ENCODE measurements around the gene KLC3.
"Not testable (repeated sequence)": the region's sequence is repeated elsewhere in the genome, so short reads cannot be mapped to it uniquely, and the experiment has no call there.

The KLC3 gene

GRCh38 chr19:45340232-45340898 lies at the start of gene KLC3:
Gene KLC3, plus strand, starts transcription at chr19:45340750. Its CDS starts 4,792 bp downstream, at chr19:45345542.
- in situ Hi-C loops (cut with MboI; ENCODE audit: low sequenced_read_pairs), result no loop called here

GRCh38 chr19:45291834-45292233 lies 48.7 kb upstream of the KLC3 start:
- in situ Hi-C loops (cut with MboI; ENCODE audit: low sequenced_read_pairs), result no loop called here

GRCh38 chr19:45293682-45294081 lies 46.9 kb upstream of the KLC3 start:
- in situ Hi-C loops (cut with MboI; ENCODE audit: low sequenced_read_pairs), result no loop called here

GRCh38 chr19:45294291-45295029 lies 46.1 kb upstream of the KLC3 start:
- in situ Hi-C loops (cut with MboI; ENCODE audit: low sequenced_read_pairs), result no loop called here

- in situ Hi-C loops (cut with MboI; ENCODE audit: low sequenced_read_pairs), result no loop called here
These were observed 44.7 kb upstream of the KLC3 start for GRCh38 chr19:45295873-45296272.

GRCh38 chr19:45296355-45296754 lies 44.2 kb upstream of the KLC3 start:
- in situ Hi-C loops (cut with MboI; ENCODE audit: low sequenced_read_pairs), result no loop called here

GRCh38 chr19:45297674-45298073 lies 42.9 kb upstream of the KLC3 start:
- in situ Hi-C loops (cut with MboI; ENCODE audit: low sequenced_read_pairs), result no loop called here

GRCh38 chr19:45298264-45298663 lies 42.3 kb upstream of the KLC3 start:
- in situ Hi-C loops (cut with MboI; ENCODE audit: low sequenced_read_pairs), result no loop called here

- in situ Hi-C loops (cut with MboI; ENCODE audit: low sequenced_read_pairs), result no loop called here
These were observed 40.8 kb upstream of the KLC3 start for GRCh38 chr19:45299719-45300118.

GRCh38 chr19:45302416-45302815 lies 38.1 kb upstream of the KLC3 start:
- in situ Hi-C loops (cut with MboI; ENCODE audit: low sequenced_read_pairs), result no loop called here

- in situ Hi-C loops (cut with MboI; ENCODE audit: low sequenced_read_pairs), result no loop called here
These were observed 37.1 kb upstream of the KLC3 start for GRCh38 chr19:45303269-45304060.

GRCh38 chr19:45304141-45304926 lies 36.2 kb upstream of the KLC3 start:
- in situ Hi-C loops (cut with MboI; ENCODE audit: low sequenced_read_pairs), result no loop called here

GRCh38 chr19:45305007-45305406 lies 35.5 kb upstream of the KLC3 start:
- in situ Hi-C loops (cut with MboI; ENCODE audit: low sequenced_read_pairs), result no loop called here

- in situ Hi-C loops (cut with MboI; ENCODE audit: low sequenced_read_pairs), result no loop called here
These were observed 35.1 kb upstream of the KLC3 start for GRCh38 chr19:45305421-45305820.

- in situ Hi-C loops (cut with MboI; ENCODE audit: low sequenced_read_pairs), result no loop called here
These were observed 34.5 kb upstream of the KLC3 start for GRCh38 chr19:45306040-45306439.

- in situ Hi-C loops (cut with MboI; ENCODE audit: low sequenced_read_pairs), result no loop called here
These were observed 34.0 kb upstream of the KLC3 start for GRCh38 chr19:45306518-45307027.

GRCh38 chr19:45307361-45307760 lies 33.2 kb upstream of the KLC3 start:
- in situ Hi-C loops (cut with MboI; ENCODE audit: low sequenced_read_pairs), result no loop called here

GRCh38 chr19:45309322-45309721 lies 31.2 kb upstream of the KLC3 start:
- in situ Hi-C loops (cut with MboI; ENCODE audit: low sequenced_read_pairs), result not testable (repeated sequence)

GRCh38 chr19:45311621-45312020 lies 28.9 kb upstream of the KLC3 start:
- in situ Hi-C loops (cut with MboI; ENCODE audit: low sequenced_read_pairs), result no loop called here

GRCh38 chr19:45312285-45312684 lies 28.3 kb upstream of the KLC3 start:
- in situ Hi-C loops (cut with MboI; ENCODE audit: low sequenced_read_pairs), result not testable (repeated sequence)

Measured in HL-60/S4 (cell line).